Retina (tissue), 1 donor: ENCODE data around the gene GYPC.
"Not testable (repeated sequence)": the region's sequence is repeated elsewhere in the genome, so short reads cannot be mapped to it uniquely, and the experiment has no call there.

Source experiments
- DNase-seq: peaks from one replicate; pipeline ENCODE4 v3.0.0-alpha.2; 2016

GYPC gene, protein sequence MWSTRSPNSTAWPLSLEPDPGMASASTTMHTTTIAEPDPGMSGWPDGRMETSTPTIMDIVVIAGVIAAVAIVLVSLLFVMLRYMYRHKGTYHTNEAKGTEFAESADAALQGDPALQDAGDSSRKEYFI

GRCh38 chr2:126655500-126656430 is at the start of gene GYPC:
Gene GYPC (plus strand): TSS chr2:126656158. CDS start chr2:126656264, 106 bp downstream.
- DNase-seq: no peak

- DNase-seq: no peak
These were observed 41.3 kb upstream of the GYPC start for GRCh38 chr2:126614524-126615227.

GRCh38 chr2:126616606-126617069 is 39.3 kb upstream of the GYPC start:
- DNase-seq: peak; percentile 44

- DNase-seq: no peak
These were observed 35.7 kb upstream of the GYPC start for GRCh38 chr2:126620302-126620701.

DNA sequence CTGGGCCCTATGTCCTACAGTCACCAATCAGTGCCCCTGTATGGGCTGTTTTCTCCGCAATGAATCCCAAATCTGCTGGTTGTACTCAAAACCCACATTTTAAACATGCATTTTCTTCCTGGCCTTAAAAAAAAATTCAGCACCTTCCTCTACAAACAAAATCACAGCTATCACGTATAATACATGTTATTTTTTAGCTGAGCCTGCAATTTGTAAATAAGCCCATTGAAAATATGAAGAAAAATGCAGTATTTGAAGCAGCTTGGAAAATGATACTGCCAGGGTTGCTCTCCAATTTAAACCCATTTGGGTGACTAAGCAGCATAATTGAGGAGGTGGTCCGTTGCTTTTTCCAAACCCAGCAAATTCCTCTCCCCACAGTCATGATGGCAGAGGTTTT is 33.0 kb upstream of the GYPC start:
- no peak for DNase-seq

- no peak for DNase-seq
These were observed 28.3 kb upstream of the GYPC start for GRCh38 chr2:126627643-126628042.

- DNase-seq: no peak
These were observed 21.6 kb upstream of the GYPC start for GRCh38 chr2:126634273-126634861.

- no peak for DNase-seq
These were observed 20.7 kb upstream of the GYPC start for GRCh38 chr2:126635281-126635680.

DNA sequence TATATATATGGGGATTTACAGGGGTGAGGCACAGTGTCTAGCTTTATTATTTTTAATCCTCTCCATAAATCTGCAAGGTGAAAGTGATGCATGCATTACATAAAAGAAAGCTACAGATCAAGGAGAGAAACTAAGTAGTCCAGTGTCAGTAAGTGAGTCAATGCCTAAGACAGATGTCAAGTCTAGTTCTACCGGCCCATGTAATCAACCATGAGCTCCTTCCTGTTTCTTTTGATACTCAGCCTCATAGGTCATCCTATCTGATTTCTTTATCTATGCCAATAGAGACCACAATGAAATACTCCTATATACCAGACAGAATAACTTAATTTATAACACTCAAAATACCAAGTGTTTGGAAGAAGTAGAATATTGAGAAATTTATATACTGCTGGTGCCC is 20.2 kb upstream of the GYPC start:
- no peak for DNase-seq

DNA sequence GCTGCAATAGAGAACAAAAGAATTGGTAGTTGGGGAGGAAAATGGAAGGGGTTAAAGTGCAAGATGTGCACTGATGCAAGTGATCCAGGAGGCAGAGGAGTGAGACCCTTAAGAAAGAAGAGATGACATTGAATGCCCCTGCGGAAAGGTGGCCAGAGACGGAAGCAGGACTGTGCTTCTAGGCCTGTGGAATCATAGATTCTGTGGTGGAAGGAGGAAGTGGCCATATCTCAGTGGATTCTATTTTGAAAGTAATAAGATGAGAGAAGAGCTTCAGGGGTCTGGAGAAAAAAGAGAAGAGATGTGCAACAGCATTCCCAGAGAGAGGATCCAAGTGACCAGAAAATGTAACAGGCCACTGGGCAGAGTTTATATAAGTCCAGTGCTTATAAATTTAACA is 18.6 kb upstream of the GYPC start:
- no peak for DNase-seq

GRCh38 chr2:126638746-126639145 is 17.2 kb upstream of the GYPC start:
- DNase-seq: no peak

GRCh38 chr2:126639276-126639675 is 16.7 kb upstream of the GYPC start:
- no peak for DNase-seq

DNA sequence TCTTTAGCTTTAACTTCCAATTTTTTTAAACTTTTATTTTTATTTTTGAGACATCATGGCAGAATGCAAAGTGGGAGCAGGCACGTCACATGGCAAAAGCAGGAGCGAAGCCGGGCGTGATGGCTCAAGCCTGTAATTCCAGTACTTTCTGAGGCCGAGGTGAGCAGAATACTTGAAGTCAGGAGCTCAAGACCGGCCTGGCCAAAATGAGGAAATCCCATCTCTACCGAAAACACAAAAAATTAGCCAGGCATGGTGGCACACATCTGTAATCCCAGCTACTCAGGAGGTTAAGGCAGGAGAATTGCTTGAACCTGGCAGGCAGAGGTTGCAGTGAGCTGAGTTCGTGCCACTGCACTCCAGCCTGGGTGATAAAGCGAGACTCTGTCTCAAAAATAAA is 14.7 kb upstream of the GYPC start:
- DNase-seq: not testable (repeated sequence)

DNA sequence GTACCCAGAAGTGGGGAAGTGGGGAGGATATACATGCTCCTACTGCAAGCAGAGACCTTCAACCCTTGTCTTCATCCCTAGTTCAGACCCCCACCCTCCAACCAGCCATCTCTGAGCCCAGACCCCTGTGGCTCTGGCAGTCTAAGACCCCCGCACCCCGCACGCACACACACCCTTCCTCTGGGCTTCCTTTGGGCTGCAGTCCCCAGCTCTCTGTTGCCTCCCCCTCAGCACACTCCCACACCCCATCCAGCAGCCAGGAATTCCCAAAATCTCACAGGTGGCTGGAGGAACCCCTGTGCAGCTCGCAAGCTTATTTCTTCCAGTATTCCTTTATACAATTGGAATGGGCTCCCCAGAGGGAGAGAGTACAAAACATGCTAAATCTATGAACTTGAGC is 13.9 kb upstream of the GYPC start:
- DNase-seq: no peak

GRCh38 chr2:126643431-126643830 is 12.5 kb upstream of the GYPC start:
- no peak for DNase-seq

- DNase-seq: no peak
These were observed 12.0 kb upstream of the GYPC start for GRCh38 chr2:126643972-126644371.

DNA sequence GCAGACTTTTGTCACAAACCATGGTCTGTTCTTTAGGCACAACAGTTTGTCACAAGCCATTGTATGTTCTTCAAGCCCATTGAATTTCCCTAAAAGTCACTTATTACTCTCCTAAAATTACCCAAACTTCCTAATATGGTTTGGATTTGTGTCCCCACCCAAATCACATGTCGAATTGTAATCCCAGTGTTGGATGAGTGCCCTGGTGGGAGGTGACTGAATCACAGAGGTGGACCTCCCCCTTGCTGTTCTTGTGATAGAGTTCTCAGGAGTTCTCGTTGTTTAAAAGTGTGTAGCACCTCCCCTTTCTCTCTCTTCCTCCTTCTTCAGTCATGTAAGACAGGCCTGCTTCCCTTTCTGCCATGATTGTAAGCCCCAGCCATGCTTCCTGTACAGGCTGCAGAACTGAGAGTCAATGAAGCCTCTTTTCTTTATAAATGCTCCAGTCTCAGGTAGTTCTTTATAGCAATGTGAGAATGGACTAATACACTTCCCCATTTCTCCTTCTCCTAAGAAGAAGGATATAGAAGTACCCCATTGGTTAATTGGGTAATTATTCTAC is 11.2 kb upstream of the GYPC start:
- DNase-seq: no peak

- DNase-seq: no peak
These were observed 10.7 kb upstream of the GYPC start for GRCh38 chr2:126645211-126645618.

GRCh38 chr2:126646026-126646425 is 9.9 kb upstream of the GYPC start:
- DNase-seq: no peak

GRCh38 chr2:126647714-126648344 is 8.1 kb upstream of the GYPC start:
- not testable (repeated sequence) for DNase-seq

DNA sequence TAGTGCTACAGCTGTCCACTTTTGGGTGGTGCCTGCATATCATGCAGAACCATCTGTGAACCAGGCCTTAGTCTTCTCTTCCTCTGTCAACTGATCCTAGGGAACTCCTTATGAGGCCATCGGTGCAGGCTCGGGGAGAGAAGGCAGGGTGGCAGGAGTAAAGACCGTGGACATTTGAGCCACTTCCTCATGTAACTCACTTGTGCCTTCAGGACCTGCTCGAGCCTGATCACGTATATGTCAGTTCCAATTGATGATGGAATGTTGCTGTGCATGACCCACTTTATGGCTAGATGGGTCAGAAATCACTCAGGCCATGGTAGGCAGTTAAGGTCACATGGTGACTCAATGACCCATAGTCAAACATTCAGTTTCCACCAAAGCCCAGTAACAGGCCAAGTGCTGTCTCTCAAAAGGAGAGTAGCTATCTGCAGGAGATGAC is 7.6 kb upstream of the GYPC start:
- DNase-seq: not testable (repeated sequence)

- DNase-seq: no peak
These were observed 6.9 kb upstream of the GYPC start for GRCh38 chr2:126649101-126649500.
